Measurements from ENCODE around the gene COL4A6.

The COL4A6 gene

GRCh38 chrX:108275732-108276131, 162.5 kb downstream of the COL4A6 start:
- in situ Hi-C loops (cut with HindIII; ENCODE audit: low sequenced_read_pairs): no loop called here

GRCh38 chrX:108271397-108271787, 166.8 kb downstream of the COL4A6 start:
- in situ Hi-C loops (cut with HindIII; ENCODE audit: low sequenced_read_pairs): no loop called here

DNA sequence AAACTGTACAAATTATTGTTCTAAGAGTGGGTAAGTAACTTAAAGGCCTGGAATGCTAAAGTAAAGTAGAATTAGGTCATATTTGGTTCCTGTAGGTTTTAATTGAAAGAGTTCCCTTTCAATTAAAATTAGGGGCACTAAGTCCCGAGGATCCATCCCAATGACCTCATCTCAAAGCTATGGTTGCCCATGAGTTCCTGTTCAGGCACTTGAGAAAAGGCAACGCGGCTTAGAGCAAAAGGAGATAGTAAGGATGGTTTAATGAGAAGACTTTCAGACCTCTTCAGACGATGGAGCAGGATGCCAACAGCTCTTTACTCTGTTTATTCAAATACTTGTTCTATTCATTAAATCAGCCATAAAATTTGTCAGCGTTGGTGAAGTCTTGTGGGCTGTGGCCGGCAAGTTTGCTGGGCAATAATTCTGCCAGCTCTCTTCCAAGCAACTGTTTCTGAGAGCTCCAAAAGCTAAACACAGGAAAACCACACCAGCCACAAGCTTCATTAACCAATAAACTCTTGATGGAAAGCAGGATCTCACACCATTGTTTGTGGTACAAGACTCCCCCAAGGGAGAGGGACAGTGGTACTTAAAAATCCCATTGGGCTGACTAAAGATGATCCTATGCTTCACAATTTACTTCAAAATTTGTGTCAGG, 167.4 kb downstream of the COL4A6 start:
- in situ Hi-C loops (cut with HindIII; ENCODE audit: low sequenced_read_pairs): no loop called here

GRCh38 chrX:108270280-108270679, 167.9 kb downstream of the COL4A6 start:
- in situ Hi-C loops (cut with HindIII; ENCODE audit: low sequenced_read_pairs): no loop called here

DNA sequence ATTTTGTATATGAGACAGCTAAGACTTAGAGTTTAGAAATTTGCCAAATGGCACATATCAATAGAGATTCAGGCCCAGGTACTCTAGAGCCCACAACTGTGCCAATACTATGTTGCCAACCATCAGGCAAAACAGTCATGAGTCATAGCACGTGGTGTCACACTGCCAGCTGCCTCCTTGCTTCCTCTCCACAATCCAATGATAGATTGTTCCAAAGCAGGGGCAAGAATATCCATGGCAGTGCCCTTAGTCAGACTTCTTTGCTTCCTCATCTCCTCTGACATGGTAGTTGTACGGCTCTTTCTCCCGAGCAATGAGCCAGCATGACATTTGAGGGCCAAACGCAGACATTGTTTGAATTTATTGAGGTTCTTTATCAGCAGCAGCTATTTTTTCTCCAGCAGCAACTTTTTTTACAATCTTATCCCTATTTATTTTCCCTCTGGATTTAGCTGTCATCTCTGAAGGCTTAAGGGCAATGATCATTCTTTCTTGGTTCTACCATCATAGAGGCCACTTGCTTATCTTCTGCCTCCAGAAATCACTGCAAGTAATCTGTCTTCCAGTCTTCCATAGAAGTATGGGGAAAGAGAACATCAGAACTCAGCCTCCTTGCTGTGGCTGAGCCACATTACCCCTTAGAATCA, 169.7 kb downstream of the COL4A6 start:
- in situ Hi-C loops (cut with HindIII; ENCODE audit: low sequenced_read_pairs): no loop called here

DNA sequence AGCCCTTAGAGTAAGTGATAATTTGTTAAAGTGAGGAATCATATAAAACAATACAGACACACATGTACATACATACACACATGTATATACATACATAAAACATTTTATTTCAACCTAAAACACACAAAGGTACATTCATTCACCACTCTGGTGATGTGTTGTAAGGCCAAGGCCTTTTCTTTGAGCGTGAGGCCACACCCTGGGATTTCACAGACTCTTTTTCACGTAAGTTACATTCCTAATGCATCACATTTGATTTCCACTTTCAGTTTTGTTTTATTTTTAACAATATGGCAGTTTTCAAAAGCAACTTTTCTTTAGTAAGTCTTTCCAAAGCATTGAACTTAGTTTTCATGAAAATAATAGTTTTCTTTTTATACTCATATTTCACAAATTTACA, 170.7 kb downstream of the COL4A6 start:
- in situ Hi-C loops (cut with HindIII; ENCODE audit: low sequenced_read_pairs): no loop called here

GRCh38 chrX:108264376-108264775, 173.8 kb downstream of the COL4A6 start:
- in situ Hi-C loops (cut with HindIII; ENCODE audit: low sequenced_read_pairs): no loop called here

DNA sequence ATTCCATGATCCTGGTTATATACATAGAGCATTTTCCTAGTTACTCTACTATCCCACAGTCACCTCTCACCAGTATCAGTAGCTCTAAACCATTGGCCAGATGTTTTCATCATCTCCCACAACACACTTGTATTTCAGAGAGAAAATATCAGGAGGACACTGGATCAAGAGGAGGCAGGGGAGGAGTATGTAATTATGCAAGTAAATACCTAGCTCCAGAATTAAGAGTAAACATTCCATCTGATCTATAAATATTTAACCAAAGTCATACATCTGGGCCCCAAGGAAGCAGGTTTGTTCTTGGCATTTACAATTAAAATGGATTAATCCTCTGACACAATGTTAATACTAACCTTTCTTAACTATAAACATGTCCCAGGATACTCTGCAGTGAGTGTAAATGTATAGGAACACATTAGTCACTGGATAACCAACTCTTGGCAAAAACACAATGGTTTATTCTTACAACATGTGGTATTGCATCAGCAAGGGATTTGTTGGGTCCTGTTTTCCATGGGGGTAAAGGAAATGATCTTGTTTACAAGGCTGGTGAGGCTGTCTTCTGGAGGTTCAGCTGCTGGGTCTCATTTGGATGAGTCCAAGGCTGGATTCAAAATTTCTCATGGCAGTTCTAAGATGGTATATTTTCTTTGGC, 176.5 kb downstream of the COL4A6 start:
- in situ Hi-C loops (cut with HindIII; ENCODE audit: low sequenced_read_pairs): no loop called here

- in situ Hi-C loops (cut with HindIII; ENCODE audit: low sequenced_read_pairs): no loop called here
Measured at GRCh38 chrX:108257556-108257955, 180.7 kb downstream of the COL4A6 start.

- in situ Hi-C loops (cut with HindIII; ENCODE audit: low sequenced_read_pairs): no loop called here
Measured at GRCh38 chrX:108254636-108255035, 183.6 kb downstream of the COL4A6 start.

DNA sequence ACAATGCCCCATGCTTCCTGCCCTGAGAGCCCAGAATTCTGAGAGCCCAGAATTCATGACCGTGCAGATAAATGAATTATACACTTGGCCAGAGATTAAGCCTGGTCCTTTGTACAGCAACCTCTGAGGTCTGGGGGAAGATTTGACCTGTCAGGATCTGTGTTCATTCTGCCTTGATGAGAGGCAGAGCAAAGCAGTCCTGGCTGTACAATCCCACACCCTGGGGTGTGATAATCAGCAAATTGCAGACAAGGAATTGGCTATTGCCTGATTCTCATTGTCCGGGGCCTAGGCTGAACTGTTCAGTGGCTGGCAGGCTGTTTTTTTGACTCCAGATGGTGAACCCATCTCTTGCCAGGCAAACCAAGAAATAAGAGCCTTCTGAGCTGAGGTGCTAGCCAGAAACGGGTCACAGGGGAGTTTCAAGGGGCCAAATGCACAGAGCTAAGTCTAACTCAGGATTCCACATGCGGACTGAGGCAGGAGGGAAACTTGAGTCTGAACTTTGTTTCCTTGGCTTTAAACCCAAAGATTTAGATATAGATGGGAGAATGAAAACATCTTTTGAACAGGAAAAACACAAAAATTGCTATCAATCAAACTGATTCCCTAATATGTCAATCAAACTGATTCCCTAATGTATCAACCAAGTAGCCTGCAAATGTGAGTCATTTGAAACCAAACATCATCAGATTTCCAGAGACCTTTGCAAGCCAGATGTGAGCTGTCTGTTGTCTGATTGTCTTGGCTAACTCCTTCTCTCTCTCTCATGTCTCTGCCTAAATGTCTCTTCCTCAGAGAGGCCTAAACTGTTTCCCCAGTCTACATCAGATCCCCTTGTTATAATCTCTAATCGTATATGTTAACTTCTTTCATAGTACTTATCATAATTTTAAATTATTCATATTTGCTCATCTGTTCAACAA, 187.3 kb downstream of the COL4A6 start:
- in situ Hi-C loops (cut with HindIII; ENCODE audit: low sequenced_read_pairs): no loop called here

DNA sequence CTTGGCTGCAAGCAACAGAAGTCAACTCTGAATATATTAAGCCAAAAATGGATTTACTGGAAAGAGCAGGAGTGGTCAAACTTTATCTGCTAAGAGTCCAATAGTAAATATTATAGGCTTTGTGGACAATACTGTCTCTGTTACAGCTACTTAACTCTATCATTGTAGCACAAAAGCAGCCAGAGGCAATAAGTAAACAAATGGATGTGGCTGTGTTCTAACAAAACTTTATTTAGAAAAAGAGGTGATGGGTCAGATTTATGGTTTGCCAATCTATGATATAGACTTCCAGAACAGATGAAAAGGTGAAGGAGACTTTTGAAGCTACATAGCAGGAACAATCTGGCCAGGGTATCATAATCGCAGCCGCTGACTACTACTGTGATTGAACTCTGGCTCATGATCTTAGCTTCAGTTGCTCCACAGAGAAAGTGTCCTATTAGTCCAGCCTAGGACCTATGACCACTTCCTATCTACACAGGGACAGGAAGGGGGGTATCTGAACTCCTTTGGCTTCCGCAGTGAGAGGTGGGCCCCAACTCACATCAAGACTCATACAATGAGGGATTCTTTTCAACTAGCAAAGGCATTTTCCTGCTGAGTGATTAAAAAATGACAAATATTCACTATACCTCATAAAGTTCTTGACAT, 191.8 kb downstream of the COL4A6 start:
- in situ Hi-C loops (cut with HindIII; ENCODE audit: low sequenced_read_pairs): no loop called here

DNA sequence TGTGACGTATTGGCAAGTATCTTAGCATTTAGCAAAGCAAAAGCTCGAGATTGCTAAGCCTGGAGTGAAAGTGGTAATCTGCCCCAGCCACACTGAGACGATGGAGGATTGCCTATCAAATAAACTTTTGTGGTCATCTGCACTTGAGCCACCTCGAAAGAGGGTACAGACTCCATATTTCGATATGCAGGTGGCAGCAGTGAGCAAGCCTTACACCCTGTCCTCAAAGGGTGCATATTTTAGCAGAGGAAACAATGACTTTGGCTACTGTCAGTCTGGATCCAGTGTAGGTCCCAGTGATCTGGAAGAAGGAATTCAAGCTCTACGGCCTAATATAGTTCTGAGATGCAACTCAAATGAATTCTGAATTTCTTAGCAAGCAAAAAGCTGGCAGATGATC, 192.8 kb downstream of the COL4A6 start:
- in situ Hi-C loops (cut with HindIII; ENCODE audit: low sequenced_read_pairs): no loop called here

DNA sequence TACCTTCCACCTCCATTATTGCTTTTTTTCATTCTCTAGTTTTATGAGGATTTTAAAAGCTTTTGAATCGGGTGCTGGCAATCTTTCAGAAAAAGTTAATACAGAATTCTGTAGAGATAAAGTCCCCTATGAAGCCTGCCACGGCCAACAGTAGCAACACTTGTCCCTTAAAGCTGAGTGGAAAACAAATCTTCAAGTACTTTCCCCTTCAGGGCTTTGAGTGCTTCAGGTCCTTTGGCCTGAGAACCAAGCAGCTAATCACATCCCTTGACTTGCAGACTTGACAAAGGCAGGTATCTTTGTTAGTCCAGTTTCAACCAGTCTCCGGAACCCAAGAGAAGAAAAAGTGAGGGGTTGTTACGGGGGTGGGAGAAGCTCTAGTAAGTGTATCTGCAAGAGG, 202.2 kb downstream of the COL4A6 start:
- in situ Hi-C loops (cut with HindIII; ENCODE audit: low sequenced_read_pairs): no loop called here

- in situ Hi-C loops (cut with HindIII; ENCODE audit: low sequenced_read_pairs): no loop called here
Measured at GRCh38 chrX:108230574-108230973, 207.6 kb downstream of the COL4A6 start.

GRCh38 chrX:108224727-108225621, 213.2 kb downstream of the COL4A6 start:
- in situ Hi-C loops (cut with HindIII; ENCODE audit: low sequenced_read_pairs): no loop called here

- in situ Hi-C loops (cut with HindIII; ENCODE audit: low sequenced_read_pairs): no loop called here
Measured at GRCh38 chrX:108224218-108224617, 214.0 kb downstream of the COL4A6 start.

- in situ Hi-C loops (cut with HindIII; ENCODE audit: low sequenced_read_pairs): no loop called here
Measured at GRCh38 chrX:108223585-108223984, 214.6 kb downstream of the COL4A6 start.

DNA sequence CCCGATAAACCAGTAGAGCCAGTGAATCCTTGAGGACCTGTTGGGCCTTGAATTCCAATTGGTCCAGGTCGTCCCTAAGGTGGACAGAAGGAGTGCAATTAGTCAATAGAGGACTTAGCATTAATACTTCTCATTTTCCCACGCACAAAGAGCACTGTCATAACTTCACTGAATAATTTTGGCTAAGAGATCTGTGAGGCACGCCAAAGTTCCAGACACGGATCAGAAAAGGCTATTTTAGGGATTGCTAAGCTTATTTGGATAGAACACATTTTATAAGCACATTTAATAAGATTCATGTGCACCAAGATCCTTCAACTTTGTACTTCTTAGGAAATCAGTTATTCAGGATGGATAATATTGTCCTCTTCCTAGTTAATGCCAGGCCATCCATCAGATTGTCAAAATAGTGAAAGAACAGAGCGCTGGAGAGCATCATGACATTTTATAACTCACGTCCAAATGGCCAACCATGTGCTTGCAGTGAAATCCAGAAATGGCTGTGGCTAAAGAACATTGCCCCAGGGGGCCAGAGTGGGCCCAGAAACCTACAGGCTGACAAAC, 216.8 kb downstream of the COL4A6 start:
- in situ Hi-C loops (cut with HindIII; ENCODE audit: low sequenced_read_pairs): no loop called here
